Small intestine (tissue), 7 donors: ENCODE data around the gene AFF4. TPM values are rescaled to one million over a fixed set of nuclear protein-coding genes. Genes with fewer than 3 reads are reported as not detected.

Experiments used
- DNase-seq, 2 donors: peaks; one replicate each; pipeline versions ENCODE4 v3.0.0 to v3.0.0-alpha.2; 2013
- FAIRE-seq: peaks from 2 replicates; lab custom pipeline; 2012; peaks lifted over from hg19 to GRCh38; lab: Jason Lieb, UNC
- H3K27ac ChIP-seq, 3 donors: one replicate each; pipeline ENCODE4 v1.5.1; 2013; ENCODE audit warnings: low read length in 2 of 3, mild to moderate bottlenecking in 2 of 3, control low read depth in 1 of 3, inconsistent platforms in 1 of 3, low read depth in 1 of 3, moderate library complexity in 1 of 3
- H3K27me3 ChIP-seq, 3 donors: one replicate each; pipeline ENCODE4 v1.6.1; 2013; ENCODE audit warnings: low read length in 3 of 3, inconsistent platforms in 1 of 3; ENCODE audit not compliant: control insufficient read depth in 3 of 3, insufficient read depth in 3 of 3
- H3K36me3 ChIP-seq, 3 donors: one replicate each; pipeline ENCODE4 v1.6.1; 2013; ENCODE audit warnings: low read length in 3 of 3, inconsistent platforms in 1 of 3, low read depth in 1 of 3, mild to moderate bottlenecking in 1 of 3, moderate library complexity in 1 of 3; ENCODE audit not compliant: control insufficient read depth in 3 of 3, insufficient read depth in 2 of 3
- H3K4me1 ChIP-seq, 3 donors: one replicate each; pipeline ENCODE4 v1.6.1; 2013; ENCODE audit warnings: low read length in 2 of 3, inconsistent platforms in 1 of 3, low read depth in 1 of 3, mild to moderate bottlenecking in 1 of 3, moderate library complexity in 1 of 3; ENCODE audit not compliant: control insufficient read depth in 3 of 3, insufficient read depth in 2 of 3
- H3K4me3 ChIP-seq, 3 donors: one replicate each; pipeline ENCODE4 v1.5.1; 2013; ENCODE audit warnings: low read length in 3 of 3, control low read depth in 1 of 3, inconsistent platforms in 1 of 3, low read depth in 1 of 3, mild to moderate bottlenecking in 1 of 3, moderate library complexity in 1 of 3
- H3K9me3 ChIP-seq, 2 donors: one replicate each; pipeline ENCODE4 v1.6.1; 2013; ENCODE audit warnings: low read depth in 1 of 2, low read length in 1 of 2; ENCODE audit not compliant: control insufficient read depth in 2 of 2, insufficient read depth in 1 of 2
- WGBS, 3 donors: extraction: QIAGEN DNeasy Blood & Tissue Kit; methylation state at CpG; one replicate each; pipeline ENCODE4 v1.1.7; 2013; 5-methylcytosine and 5-hydroxymethylcytosine counted together
- polyA plus RNA-seq, 4 donors: library from polyadenylated mRNA; stranded (reverse) in 3 of 4; unstranded in 1 of 4; fragments of 200-250 nt in 3 of 4; fragments of 120-200 nt in 1 of 4; gene quantifications; one replicate each; pipeline versions ENCODE4 v1.2.1 to v1.2.3, GENCODE V29; 2013
- donor health status: healthy with polysubstance abuse.
- donor health status: control.
- donor health status: control.
- donor health status: Bipolar disorder and iron deficiency.
- donor health status: healthy.

AFF4 gene
- polyA plus RNA-seq, 4 donors: 7.0 to 45.7 (median 10.2) TPM

GRCh38 chr5:132853790-132854189, 109.6 kb downstream of the AFF4 start:
- 27 to 50% (median 44%) methylated on average over 1 of the region's 1 CpG for WGBS, 3 donors
- H3K27me3 ChIP-seq: no peaks in the 10 kb centered on the region
- no peak overlapping the region for H3K27ac ChIP-seq
- H3K9me3 ChIP-seq: no peaks in the 10 kb centered on the region
- no peak for DNase-seq
- H3K36me3 ChIP-seq: no peaks in the 10 kb centered on the region
- H3K4me3 ChIP-seq: no peak overlapping the region
- H3K4me1 ChIP-seq: peaks cover 0 to 12% (median 0%) of the 10 kb centered on the region in 3 donors
- peak; percentile 59 for FAIRE-seq

GRCh38 chr5:132853323-132853722, 110.1 kb downstream of the AFF4 start:
- FAIRE-seq (no peak), DNase-seq (no peak)
- H3K4me3 ChIP-seq: no peak overlapping the region
- no peaks in the 10 kb centered on the region for H3K27me3 ChIP-seq
- peaks cover 0 to 16% (median 0%) of the 10 kb centered on the region in 3 donors for H3K4me1 ChIP-seq
- no peaks in the 10 kb centered on the region for H3K9me3 ChIP-seq
- no peak overlapping the region for H3K27ac ChIP-seq
- WGBS, 3 donors: 79 to 92% (median 82%) methylated on average over 3 of the region's 3 CpGs
- no peaks in the 10 kb centered on the region for H3K36me3 ChIP-seq

GRCh38 chr5:132850066-132850465, 113.4 kb downstream of the AFF4 start:
- Histone ChIP-seq H3K27ac (peak overlapping the region in 1 of 3 donors; percentile 14), H3K4me1 (peaks cover 0 to 16% (median 0%) of the 10 kb centered on the region in 3 donors), H3K36me3 (no peaks in the 10 kb centered on the region), H3K4me3 (no peak overlapping the region), H3K27me3 (no peaks in the 10 kb centered on the region), H3K9me3 (no peaks in the 10 kb centered on the region)
- no peak for DNase-seq
- no peak for FAIRE-seq
- 63 to 73% (median 70%) methylated on average over 2 of the region's 2 CpGs for WGBS, 3 donors

- no peak for FAIRE-seq
- Histone ChIP-seq H3K4me3 (no peak overlapping the region), H3K4me1 (peaks cover 0 to 16% (median 0%) of the 10 kb centered on the region in 3 donors), H3K27ac (peak overlapping the region in 1 of 3 donors; percentile 46), H3K9me3 (no peaks in the 10 kb centered on the region), H3K36me3 (no peaks in the 10 kb centered on the region), H3K27me3 (no peaks in the 10 kb centered on the region)
- peak in 1 of 2 donors; percentile 64 for DNase-seq
- 3 to 50% (median 22%) methylated on average over 1 of the region's 1 CpG for WGBS, 3 donors
These were observed 114.1 kb downstream of the AFF4 start for GRCh38 chr5:132849347-132849746.

GRCh38 chr5:132848270-132848669, 115.2 kb downstream of the AFF4 start:
- Histone ChIP-seq H3K27me3 (no peaks in the 10 kb centered on the region), H3K9me3 (no peaks in the 10 kb centered on the region), H3K4me3 (no peak overlapping the region), H3K4me1 (peaks cover 0 to 16% (median 0%) of the 10 kb centered on the region in 3 donors), H3K36me3 (no peaks in the 10 kb centered on the region), H3K27ac (no peak overlapping the region)
- FAIRE-seq (no peak), DNase-seq (no peak)
- 92 to 94% (median 92%) methylated on average over 8 of the region's 8 CpGs for WGBS, 3 donors

GRCh38 chr5:132841305-132841704, 122.1 kb downstream of the AFF4 start:
- no peak overlapping the region for H3K4me3 ChIP-seq
- FAIRE-seq: no peak
- WGBS, 3 donors: 81 to 90% (median 82%) methylated on average over 4 of the region's 4 CpGs
- no peak for DNase-seq
- peak overlapping the region in 1 of 3 donors; percentile 86 for H3K27ac ChIP-seq
- H3K27me3 ChIP-seq: no peaks in the 10 kb centered on the region
- peaks cover 6 to 51% (median 7%) of the 10 kb centered on the region in 3 donors for H3K4me1 ChIP-seq
- no peaks in the 10 kb centered on the region for H3K36me3 ChIP-seq
- no peaks in the 10 kb centered on the region for H3K9me3 ChIP-seq

GRCh38 chr5:132840896-132841295, 122.5 kb downstream of the AFF4 start:
- FAIRE-seq (no peak), DNase-seq (no peak)
- H3K9me3 ChIP-seq: no peaks in the 10 kb centered on the region
- no peaks in the 10 kb centered on the region for H3K27me3 ChIP-seq
- no peak overlapping the region for H3K4me3 ChIP-seq
- no peaks in the 10 kb centered on the region for H3K36me3 ChIP-seq
- peak overlapping the region in 2 of 3 donors; percentile 86 to 90 for H3K27ac ChIP-seq
- 35 to 46% (median 39%) methylated on average over 1 of the region's 1 CpG for WGBS, 3 donors
- H3K4me1 ChIP-seq: peaks cover 6 to 51% (median 7%) of the 10 kb centered on the region in 3 donors

- FAIRE-seq (no peak), DNase-seq (no peak)
- H3K9me3 ChIP-seq: no peaks in the 10 kb centered on the region
- H3K36me3 ChIP-seq: no peaks in the 10 kb centered on the region
- H3K4me3 ChIP-seq: no peak overlapping the region
- 18 to 55% (median 34%) methylated on average over 3 of the region's 3 CpGs for WGBS, 3 donors
- H3K4me1 ChIP-seq: peaks cover 6 to 53% (median 7%) of the 10 kb centered on the region in 3 donors
- peak overlapping the region in 2 of 3 donors; percentile 86 to 90 for H3K27ac ChIP-seq
- no peaks in the 10 kb centered on the region for H3K27me3 ChIP-seq
These were observed 123.1 kb downstream of the AFF4 start for GRCh38 chr5:132840313-132840712.
